CD8-positive, alpha-beta memory T cell (primary cell): Measurements from ENCODE around the gene PLXNB2. TPM values are rescaled to one million over a fixed set of nuclear protein-coding genes. Genes with fewer than 3 reads are reported as not detected.
A peak's percentile ranks its signal among the peaks of the same experiment; 100 is the strongest.

Experiments used
- CTCF ChIA-PET: fragments of 350-600 bp; sonication (Branson Sonifier 250); formaldehyde crosslinking; loops from one replicate; lab custom pipeline; 2021; ENCODE audit warnings: antibody characterized with exemption; lab: Charles Lee
- POLR2A ChIA-PET: fragments of 350-600 bp; sonication (Branson Sonifier 250); formaldehyde crosslinking; loops from one replicate; lab custom pipeline; 2021; ENCODE audit warnings: antibody characterized with exemption; lab: Charles Lee
- DNase-seq, 5 donors: peaks; one replicate each; pipeline versions ENCODE4 v3.0.0 to v3.0.0-alpha.2; 2020 to 2022; ENCODE audit warnings: mixed read lengths in 1 of 5
- H3K27ac ChIP-seq: one replicate; pipeline ENCODE4 v1.7.0; 2013; ENCODE audit warnings: low read depth, mild to moderate bottlenecking, low read length, moderate library complexity
- H3K27me3 ChIP-seq: 2 replicates; pipeline ENCODE4 v1.7.0; 2013; ENCODE audit warnings: low read length, mild to moderate bottlenecking; ENCODE audit not compliant: insufficient read depth, poor library complexity, severe bottlenecking
- H3K36me3 ChIP-seq: 2 replicates; pipeline ENCODE4 v1.7.0; 2013; ENCODE audit warnings: mild to moderate bottlenecking, low read length, moderate library complexity; ENCODE audit not compliant: insufficient read depth
- H3K4me1 ChIP-seq: 2 replicates; pipeline ENCODE4 v1.7.0; 2013; ENCODE audit warnings: mild to moderate bottlenecking, low read length, moderate library complexity; ENCODE audit not compliant: insufficient read depth
- H3K4me3 ChIP-seq: 2 replicates; pipeline ENCODE4 v1.7.0; 2013; ENCODE audit warnings: mild to moderate bottlenecking, low read length
- H3K9me3 ChIP-seq: 2 replicates; pipeline ENCODE4 v1.7.0; 2013; ENCODE audit warnings: mild to moderate bottlenecking, low read length
- H3K27ac Mint-ChIP-seq, 8 donors: one replicate each; pipeline ENCODE4 v1.8.0; 2020 to 2021; ENCODE audit warnings: mixed read lengths in 8 of 8, mild to moderate bottlenecking in 6 of 8, inconsistent platforms in 3 of 8, moderate library complexity in 3 of 8
- H3K27me3 Mint-ChIP-seq, 2 donors: one replicate each; pipeline ENCODE4 v1.8.0; 2020 to 2021; ENCODE audit warnings: mixed read lengths in 2 of 2, mild to moderate bottlenecking in 1 of 2, moderate library complexity in 1 of 2
- H3K36me3 Mint-ChIP-seq, 3 donors: one replicate each; pipeline ENCODE4 v1.8.0; 2020 to 2021; ENCODE audit warnings: mixed read lengths in 3 of 3, inconsistent platforms in 1 of 3, mild to moderate bottlenecking in 1 of 3
- H3K4me1 Mint-ChIP-seq, 3 donors: one replicate each; pipeline ENCODE4 v1.8.0; 2020 to 2021; ENCODE audit warnings: mixed read lengths in 3 of 3, inconsistent platforms in 1 of 3, mild to moderate bottlenecking in 1 of 3
- H3K4me3 Mint-ChIP-seq, 7 donors: one replicate each; pipeline ENCODE4 v1.8.0; 2020 to 2021; ENCODE audit warnings: mixed read lengths in 7 of 7, mild to moderate bottlenecking in 6 of 7, moderate library complexity in 4 of 7, inconsistent platforms in 2 of 7
- H3K9me3 Mint-ChIP-seq, 5 donors: one replicate each; pipeline ENCODE4 v1.8.0; 2020 to 2022; ENCODE audit warnings: mixed read lengths in 5 of 5, mild to moderate bottlenecking in 3 of 5, moderate library complexity in 2 of 5, inconsistent platforms in 1 of 5
- polyA plus RNA-seq: library from polyadenylated mRNA; unstranded; fragments of 300-500 nt; fragmentation: Illumina TruSeq; gene quantifications from one replicate; pipeline ENCODE4 v1.2.3, GENCODE V29; 2021
- total RNA-seq, 2 experiments: library from RNA; stranded (reverse); gene quantifications; one replicate each; pipeline ENCODE4 v1.2.3, GENCODE V29; 2021

Gene PLXNB2
- total and polyA plus RNA-seq, 3 experiments from 2014 or later = 0.17 to 14.4 (median 13.4) TPM

DNA sequence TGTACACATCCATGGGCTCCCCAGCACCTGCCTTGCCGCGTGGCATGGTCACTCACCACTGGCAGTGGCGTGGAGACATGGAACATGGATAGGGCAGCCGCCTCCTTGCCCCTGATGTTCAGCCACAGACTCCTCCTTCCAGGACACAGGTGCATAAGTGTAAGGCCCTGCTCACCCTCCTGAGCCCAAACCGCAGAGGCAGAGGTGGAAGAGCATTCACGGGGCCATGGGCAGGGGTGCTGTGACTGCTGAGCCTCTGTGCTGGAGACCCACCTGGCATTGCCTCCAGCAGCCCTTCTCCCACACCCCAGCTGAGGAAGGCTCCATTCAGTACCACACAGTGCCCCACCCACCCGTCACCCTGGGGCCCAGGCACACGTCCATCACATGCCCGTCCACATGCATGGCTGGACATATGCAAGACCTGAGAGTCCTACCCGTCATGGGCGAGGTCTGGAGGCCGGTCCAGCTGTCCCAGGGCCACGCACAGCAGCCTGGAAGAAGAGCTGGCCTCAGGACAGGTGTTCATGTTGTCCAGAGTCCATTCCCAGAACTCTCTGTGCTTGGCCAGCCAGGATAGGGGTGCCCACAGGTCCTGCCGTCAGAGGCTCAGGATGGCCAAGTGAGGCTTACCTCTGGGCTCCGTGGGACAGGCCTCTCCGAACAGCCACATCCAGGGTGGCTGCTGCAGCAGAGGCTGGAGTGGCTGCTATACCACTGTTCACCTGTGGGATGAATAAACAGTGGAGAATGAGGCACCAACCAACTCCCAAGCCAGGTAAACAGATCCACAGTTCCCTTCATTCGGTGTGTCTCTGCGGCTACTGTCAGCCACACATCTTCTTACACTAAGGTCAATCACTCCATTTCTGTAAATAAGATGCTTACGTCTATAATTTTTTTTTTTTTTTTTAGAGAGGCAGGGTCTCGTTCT, 60.9 kb downstream of the PLXNB2 start:
- peaks cover 59% of the 10 kb centered on the region for H3K4me1 ChIP-seq
- Mint-ChIP-seq H3K4me3 (peak overlapping the region; percentile 29 to 88 (median 55)), H3K27me3 (peaks cover 0 to 1% of the 10 kb centered on the region in 2 donors), H3K9me3 (no peaks in the 10 kb centered on the region), H3K36me3 (peaks cover 0 to 27% (median 5%) of the 10 kb centered on the region in 3 donors), H3K4me1 (peaks cover 34 to 64% (median 37%) of the 10 kb centered on the region in 3 donors), H3K27ac (peak overlapping the region in 6 of 8 donors; percentile 34 to 97 (median 76))
- no peak overlapping the region for H3K4me3 ChIP-seq
- H3K27me3 ChIP-seq = no peaks in the 10 kb centered on the region
- H3K36me3 ChIP-seq = peaks cover 13% of the 10 kb centered on the region
- H3K9me3 ChIP-seq = no peaks in the 10 kb centered on the region
- no peak for DNase-seq
- H3K27ac ChIP-seq = peak overlapping the region; percentile 24
- CTCF ChIA-PET = interaction anchor here (0.8 to 1.0 kb wide), 2 partner anchors 251 to 374 kb away, joined by 3 to 4 read pairs; no protein-coding TSS in a partner anchor
- POLR2A ChIA-PET = interaction anchor here (0.9 to 1.1 kb wide), 2 partner anchors 56 to 280 kb away, joined by 3 to 4 read pairs; no protein-coding TSS in a partner anchor

GRCh38 chr22:50245214-50246072, 62.0 kb downstream of the PLXNB2 start:
- Mint-ChIP-seq H3K27ac (peak overlapping the region; percentile 94 to 100 (median 98)), H3K4me3 (peak overlapping the region; percentile 84 to 100 (median 98)), H3K9me3 (no peaks in the 10 kb centered on the region), H3K4me1 (peaks cover 39 to 66% (median 45%) of the 10 kb centered on the region in 3 donors), H3K27me3 (peaks cover 0 to 1% of the 10 kb centered on the region in 2 donors), H3K36me3 (peaks cover 0 to 28% (median 5%) of the 10 kb centered on the region in 3 donors)
- Histone ChIP-seq H3K27me3 (no peaks in the 10 kb centered on the region), H3K36me3 (peaks cover 13% of the 10 kb centered on the region), H3K4me1 (peaks cover 62% of the 10 kb centered on the region), H3K27ac (peak overlapping the region; percentile 99), H3K4me3 (peak overlapping the region; percentile 77), H3K9me3 (no peaks in the 10 kb centered on the region)
- CTCF ChIA-PET = interaction anchor here (0.8 to 1.0 kb wide), 2 partner anchors 252 to 375 kb away, joined by 3 to 4 read pairs; no protein-coding TSS in a partner anchor
- POLR2A ChIA-PET = interaction anchor here (0.6 to 1.1 kb wide), 3 partner anchors 55 to 303 kb away, joined by 3 to 4 read pairs (median 3); no protein-coding TSS in a partner anchor
- no peak for DNase-seq

GRCh38 chr22:50244420-50245213, 62.8 kb downstream of the PLXNB2 start, which contains the start of gene TUBGCP6:
Gene TUBGCP6 (minus strand): TSS chr22:50245023. CDS start chr22:50244459, 564 bp downstream.
- Mint-ChIP-seq H3K27ac (peak within 1 kb of the TSS; percentile 94 to 100 (median 98)), H3K9me3 (no peaks in the 10 kb centered on the region), H3K27me3 (peaks cover 0 to 1% of the 10 kb centered on the region in 2 donors), H3K36me3 (peaks cover 0 to 36% (median 5%) of the 10 kb centered on the region in 3 donors), H3K4me3 (peak within 1 kb of the TSS; percentile 84 to 100 (median 98)), H3K4me1 (peaks cover 34 to 66% (median 41%) of the 10 kb centered on the region in 3 donors)
- peaks cover 20% of the 10 kb centered on the region for H3K36me3 ChIP-seq
- ChIA-PET POLR2A (interaction anchor here (0.7 to 1.3 kb wide), 6 partner anchors 25 to 281 kb away, joined by 3 to 10 read pairs (median 5); partner anchors contain the start of genes LMF2, MAPK11, NCAPH2 and SCO2), CTCF (interaction anchor here (0.8 to 4.7 kb wide), 14 partner anchors 7 to 376 kb away, joined by 3 to 28 read pairs (median 4); partner anchors contain the start of genes HDAC10, SCO2 and SYCE3)
- H3K27me3 ChIP-seq = no peaks in the 10 kb centered on the region
- H3K9me3 ChIP-seq = no peaks in the 10 kb centered on the region
- H3K27ac ChIP-seq = peak within 1 kb of the TSS; percentile 99
- H3K4me1 ChIP-seq = peaks cover 54% of the 10 kb centered on the region
- peak; percentile 89 to 92 (median 90) for DNase-seq
- H3K4me3 ChIP-seq = peak within 1 kb of the TSS; percentile 77

DNA sequence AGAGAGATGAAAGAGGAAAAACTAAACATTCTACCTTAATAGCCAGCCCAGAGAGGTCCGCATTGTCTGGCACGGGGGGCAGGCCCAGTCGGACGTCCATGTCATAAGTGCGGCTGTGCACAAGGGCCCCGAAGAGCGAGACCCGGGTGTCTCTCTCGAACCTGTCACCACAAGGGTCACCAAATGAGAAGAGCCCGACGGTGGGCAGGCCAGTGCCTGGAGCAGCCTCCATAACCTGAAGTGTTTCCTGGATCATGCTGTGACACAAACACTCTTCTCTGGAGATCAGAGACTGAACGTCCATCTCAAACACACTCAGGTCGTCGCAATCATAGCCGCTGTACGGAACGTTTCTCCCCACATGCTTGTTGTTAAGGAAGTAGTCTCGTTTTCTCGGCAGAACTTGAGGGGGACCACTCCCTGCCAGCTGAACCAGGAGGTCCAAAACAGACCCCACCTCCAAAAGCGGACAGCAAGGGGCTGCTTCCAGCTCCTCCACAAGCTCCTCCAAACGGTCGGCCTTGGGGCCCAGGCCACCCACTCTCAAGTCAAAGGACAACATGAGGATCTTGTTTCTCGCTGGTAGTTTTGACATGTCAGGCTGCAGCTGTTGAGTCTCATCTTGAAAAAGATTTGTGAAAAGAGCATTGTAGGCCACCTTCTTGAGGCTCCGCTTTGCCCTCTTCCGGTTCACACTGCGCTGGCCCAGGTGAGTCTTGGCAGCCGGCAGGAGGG, 63.6 kb downstream of the PLXNB2 start:
- peak overlapping the region; percentile 77 for H3K4me3 ChIP-seq
- Mint-ChIP-seq H3K9me3 (no peaks in the 10 kb centered on the region), H3K4me1 (peaks cover 34 to 66% (median 41%) of the 10 kb centered on the region in 3 donors), H3K27ac (peak overlapping the region; percentile 94 to 100 (median 98)), H3K36me3 (peaks cover 0 to 41% (median 5%) of the 10 kb centered on the region in 3 donors), H3K27me3 (peaks cover 0 to 1% of the 10 kb centered on the region in 2 donors), H3K4me3 (peak overlapping the region; percentile 84 to 100 (median 98))
- POLR2A ChIA-PET = interaction anchor here (0.7 to 1.3 kb wide), 7 partner anchors 23 to 282 kb away, joined by 3 to 10 read pairs (median 6); partner anchors contain the start of genes LMF2, MAPK11, NCAPH2 and SCO2
- no peak for DNase-seq
- CTCF ChIA-PET = interaction anchor here (0.8 to 4.7 kb wide), 16 partner anchors 8 to 377 kb away, joined by 3 to 28 read pairs (median 4); partner anchors contain the start of genes HDAC10, SCO2 and SYCE3
- H3K9me3 ChIP-seq = no peaks in the 10 kb centered on the region
- H3K27me3 ChIP-seq = no peaks in the 10 kb centered on the region
- peaks cover 50% of the 10 kb centered on the region for H3K4me1 ChIP-seq
- H3K36me3 ChIP-seq = peaks cover 24% of the 10 kb centered on the region
- peak overlapping the region; percentile 99 for H3K27ac ChIP-seq

DNA sequence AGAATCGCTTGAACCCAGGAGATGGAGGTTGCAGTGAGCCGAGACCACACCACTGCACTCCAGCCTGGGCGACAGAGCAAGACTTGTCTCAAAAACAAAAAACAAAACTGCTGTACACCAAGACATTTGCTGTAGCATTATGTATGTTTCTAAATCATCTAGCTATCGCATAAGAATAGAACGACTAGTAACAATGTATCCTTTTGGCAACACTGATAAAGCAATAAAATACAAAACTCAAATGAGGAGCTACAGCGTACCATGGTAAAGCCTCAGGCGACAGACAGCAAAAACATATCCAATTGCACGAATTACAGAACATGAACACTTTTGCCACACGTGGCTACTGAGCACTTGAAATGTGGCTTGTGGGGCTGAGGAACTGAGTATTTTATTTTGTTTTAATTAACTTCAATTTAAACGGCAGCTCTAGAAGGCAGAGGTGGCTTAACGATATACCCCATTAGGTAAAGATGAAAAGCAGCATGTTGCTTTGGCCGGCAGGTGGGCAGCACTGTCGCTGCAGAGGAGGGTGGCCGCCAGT, 65.0 kb downstream of the PLXNB2 start:
- H3K4me1 Mint-ChIP-seq = peaks cover 36 to 61% (median 36%) of the 10 kb centered on the region in 3 donors
- CTCF ChIA-PET = interaction anchor here (0.8 to 4.7 kb wide), 12 partner anchors 9 to 379 kb away, joined by 3 to 28 read pairs (median 4); partner anchors contain the start of genes HDAC10, LMF2, NCAPH2 and SCO2

GRCh38 chr22:50238755-50239154, 68.7 kb downstream of the PLXNB2 start:
- CTCF ChIA-PET = interaction anchor here (0.8 to 1.1 kb wide), 2 partner anchors 161 to 165 kb away, joined by 3 read pairs; no protein-coding TSS in a partner anchor
- H3K27ac ChIP-seq = no peak overlapping the region
- peaks cover 26% of the 10 kb centered on the region for H3K36me3 ChIP-seq
- H3K4me1 Mint-ChIP-seq = peaks cover 32 to 59% (median 37%) of the 10 kb centered on the region in 3 donors
- H3K27me3 Mint-ChIP-seq = no peaks in the 10 kb centered on the region
- POLR2A ChIA-PET = interaction anchor here (1.1 kb wide), 1 partner anchor 49 kb away, joined by 3 read pairs; no protein-coding TSS in a partner anchor
- H3K9me3 ChIP-seq = no peaks in the 10 kb centered on the region
- DNase-seq = no peak
- H3K27me3 ChIP-seq = no peaks in the 10 kb centered on the region
- no peak overlapping the region for H3K4me3 ChIP-seq
- H3K36me3 Mint-ChIP-seq = peaks cover 0 to 54% (median 3%) of the 10 kb centered on the region in 3 donors
- no peaks in the 10 kb centered on the region for H3K9me3 Mint-ChIP-seq
- H3K4me3 Mint-ChIP-seq = no peak overlapping the region
- H3K27ac Mint-ChIP-seq = peak overlapping the region in 1 of 8 donors; percentile 29
- peaks cover 24% of the 10 kb centered on the region for H3K4me1 ChIP-seq

More for the DNA sequence above, 65.0 kb downstream of the PLXNB2 start:
- Histone ChIP-seq H3K9me3 (no peaks in the 10 kb centered on the region), H3K27ac (no peak overlapping the region), H3K36me3 (peaks cover 24% of the 10 kb centered on the region), H3K4me3 (peak overlapping the region; percentile 56), H3K4me1 (peaks cover 41% of the 10 kb centered on the region), H3K27me3 (no peaks in the 10 kb centered on the region)
- Mint-ChIP-seq H3K36me3 (peaks cover 0 to 44% (median 5%) of the 10 kb centered on the region in 3 donors), H3K27ac (peak overlapping the region; percentile 43 to 100 (median 79)), H3K9me3 (no peaks in the 10 kb centered on the region), H3K27me3 (peaks cover 0 to 1% of the 10 kb centered on the region in 2 donors), H3K4me3 (peak overlapping the region; percentile 84 to 100 (median 98))
- POLR2A ChIA-PET = no interaction called here
- no peak for DNase-seq
